Measurements from ENCODE around the gene RPTOR.

DNA sequence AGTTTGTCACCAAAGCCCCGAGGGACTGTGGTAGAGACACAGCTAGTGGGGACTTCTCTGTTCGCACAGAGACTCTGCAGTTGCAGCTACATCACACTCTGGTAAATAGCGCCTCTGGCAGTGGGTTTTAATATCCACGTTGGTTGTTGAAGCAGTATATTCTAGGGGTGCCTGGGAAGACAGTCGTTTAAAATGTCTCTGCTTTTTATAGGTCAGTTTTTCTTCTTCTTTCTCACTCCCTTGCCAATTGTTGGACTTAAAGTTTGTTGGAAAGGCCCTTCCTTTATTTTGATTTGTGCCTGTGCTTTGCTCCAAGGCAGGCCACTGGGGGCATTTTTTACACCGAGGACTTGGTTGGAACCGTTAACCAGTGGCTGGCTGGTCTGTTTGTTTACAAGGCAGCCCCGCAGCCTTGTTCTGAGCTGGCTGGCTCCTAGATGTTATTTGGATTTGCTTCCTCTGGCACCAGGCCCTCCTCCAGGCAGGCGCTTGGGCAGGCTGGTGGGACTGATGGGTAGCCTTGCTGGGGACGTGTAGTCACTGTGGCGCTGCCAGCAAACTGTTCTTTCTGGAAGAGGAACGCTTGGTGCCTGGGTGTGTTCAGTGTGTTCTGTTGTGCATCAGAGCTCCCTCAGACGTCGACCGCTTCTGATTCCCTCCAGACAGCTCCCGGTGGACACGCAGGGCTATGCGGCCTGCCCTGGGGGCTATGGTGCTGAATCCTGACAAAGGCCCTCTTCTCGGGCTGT is 228.8 kb downstream of the RPTOR start:
- no peak for TF ChIP-seq EZH2 (IDR thresholded peaks at IDR 0.05; ENCODE audit: insufficient read depth, poor library complexity, severe bottlenecking)
- no peak for TF ChIP-seq EZH2phosphoT487 (IDR thresholded peaks at IDR 0.05; ENCODE audit: insufficient read depth, low read depth)
